ENCODE results near the gene PMAIP1.
"Not testable (repeated sequence)": the region's sequence is repeated elsewhere in the genome, so short reads cannot be mapped to it uniquely, and the experiment has no call there.

The PMAIP1 gene

DNA sequence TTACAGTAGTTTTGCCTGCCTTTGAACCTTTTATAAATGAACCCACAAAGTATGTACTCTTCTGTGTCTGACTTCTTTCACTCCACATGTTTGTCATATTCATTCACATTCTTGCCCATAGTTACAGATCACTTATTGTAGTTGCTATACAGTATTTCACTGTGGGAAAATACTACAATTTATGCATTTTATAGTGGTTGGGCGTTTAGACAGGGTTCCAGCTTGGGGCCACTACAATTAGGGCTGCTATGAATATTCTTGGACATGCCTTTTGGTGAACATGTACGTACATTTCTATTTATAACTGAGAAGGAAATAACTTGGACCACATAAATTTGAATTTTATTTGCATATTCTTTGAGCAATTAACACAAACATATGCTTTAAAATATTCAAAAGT lies 15.4 kb upstream of the PMAIP1 start:
- DNase-seq (ENCODE audit: low read depth, low spot score): no peak

DNA sequence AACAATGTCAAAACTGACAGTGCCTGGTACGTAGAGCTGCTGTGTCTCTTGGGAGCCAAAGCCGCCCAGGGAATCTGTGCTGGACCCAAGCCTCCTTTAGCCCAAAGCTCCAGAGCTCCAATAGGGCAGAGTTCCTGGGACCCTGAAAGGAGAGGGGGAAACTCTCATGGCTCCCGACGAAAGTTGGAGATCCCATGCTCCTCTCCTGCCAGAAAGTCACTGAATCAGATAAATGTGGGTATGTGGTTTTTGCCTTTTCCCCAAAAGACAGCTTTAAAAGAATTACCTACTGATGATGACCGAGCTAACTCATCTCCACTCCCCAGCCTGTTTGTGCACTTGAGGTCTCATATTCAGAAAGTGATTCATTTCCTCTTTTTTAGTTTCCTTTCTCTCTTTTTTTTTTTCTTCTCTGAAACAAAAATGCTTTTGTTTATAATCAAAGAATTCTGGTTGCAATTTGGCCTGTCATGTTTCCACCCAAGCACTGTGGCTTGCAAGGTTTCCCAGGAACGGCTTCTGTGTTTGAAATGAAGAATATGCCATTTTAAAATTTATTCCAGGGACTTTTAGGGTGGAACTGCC lies 14.1 kb upstream of the PMAIP1 start:
- DNase-seq (ENCODE audit: low read depth, low spot score): no peak

DNA sequence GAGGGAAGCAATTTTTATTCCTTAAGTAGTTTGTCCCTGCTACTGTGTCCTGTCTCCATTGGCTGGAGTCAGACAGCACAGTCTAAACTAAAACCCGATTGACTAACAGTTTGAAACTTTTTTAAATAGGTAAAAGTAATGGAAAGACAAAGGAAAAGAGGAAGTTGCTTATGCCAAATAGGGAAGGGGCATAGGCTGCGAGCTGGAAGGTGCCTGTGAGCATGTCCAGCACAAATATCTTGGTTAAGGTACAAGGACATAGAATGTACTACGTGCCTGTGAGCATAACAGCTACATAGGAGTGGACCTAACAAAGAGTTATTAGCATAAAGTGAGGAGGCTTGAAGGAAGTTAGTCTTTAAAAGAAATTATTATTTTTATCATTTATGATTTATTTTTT lies 13.4 kb upstream of the PMAIP1 start:
- DNase-seq (ENCODE audit: low read depth, low spot score): not testable (repeated sequence)

DNA sequence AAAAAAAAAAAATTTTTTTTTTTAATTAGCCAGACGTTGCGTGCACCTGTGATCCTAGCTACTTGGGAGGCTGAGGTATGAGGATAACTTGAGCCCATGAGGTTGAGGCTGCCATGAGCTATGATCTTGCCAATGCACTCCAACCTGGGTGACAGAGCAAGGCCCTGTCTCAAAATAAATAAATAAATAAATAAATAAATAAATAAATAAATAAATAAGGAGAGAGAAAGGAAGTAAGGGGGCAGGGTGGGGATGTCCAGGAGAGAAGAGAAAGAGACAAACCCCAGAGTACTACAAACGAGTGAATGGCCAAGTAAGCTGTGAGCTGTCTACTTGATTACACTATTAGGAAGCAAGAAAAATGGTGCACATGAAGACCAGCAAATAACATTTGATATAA lies 7.7 kb upstream of the PMAIP1 start:
- DNase-seq (ENCODE audit: low read depth, low spot score): no peak

- DNase-seq (ENCODE audit: low read depth, low spot score): no peak
Measured at GRCh38 chr18:59893971-59894370, 5.8 kb upstream of the PMAIP1 start.

DNA sequence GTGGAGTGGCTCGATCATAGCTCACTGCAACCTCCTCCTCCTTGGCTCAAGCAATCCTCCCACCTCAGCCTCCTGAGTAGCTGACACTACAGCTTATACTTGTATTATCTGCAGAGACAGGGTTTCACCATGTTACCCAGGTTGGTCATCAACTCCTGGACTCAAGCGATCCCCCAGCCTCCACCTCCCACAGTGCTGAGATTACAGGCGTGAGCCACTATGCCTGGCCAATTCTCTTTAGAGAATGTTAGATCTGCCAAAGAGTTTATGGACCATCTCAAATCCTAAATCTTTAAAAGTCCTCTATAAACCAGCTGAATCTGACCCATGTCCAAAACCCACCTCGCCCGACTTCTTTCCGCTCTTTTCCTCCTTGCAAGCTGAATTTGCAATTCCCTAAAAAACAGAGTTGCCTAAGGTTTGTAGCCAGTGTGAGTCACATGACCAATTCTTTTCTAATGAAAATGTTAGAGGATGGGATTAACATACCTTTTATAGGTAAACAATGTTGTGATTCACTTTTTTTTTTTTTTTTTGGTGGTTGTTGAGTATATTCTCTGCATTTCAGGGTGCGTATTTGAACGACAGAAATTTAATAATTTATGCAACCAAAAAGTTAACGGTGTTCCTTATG lies 2.4 kb upstream of the PMAIP1 start:
- DNase-seq (ENCODE audit: low read depth, low spot score): no peak

- no peak for DNase-seq (ENCODE audit: low read depth, low spot score)
Measured at GRCh38 chr18:59898093-59898492, 1.7 kb upstream of the PMAIP1 start.

- DNase-seq (ENCODE audit: low read depth, low spot score): no peak
Measured at GRCh38 chr18:59898609-59899297, 1.0 kb upstream of the PMAIP1 start.

GRCh38 chr18:59900222-59901128 lies 679 bp downstream of the PMAIP1 start:
- no peak for DNase-seq (ENCODE audit: low read depth, low spot score)

GRCh38 chr18:59902131-59902992 lies 2.6 kb downstream of the PMAIP1 start:
- no peak for DNase-seq (ENCODE audit: low read depth, low spot score)

- DNase-seq (ENCODE audit: low read depth, low spot score): no peak
Measured at GRCh38 chr18:59902993-59903610, 3.3 kb downstream of the PMAIP1 start.

GRCh38 chr18:59904011-59904601 lies 4.3 kb downstream of the PMAIP1 start:
- no peak for DNase-seq (ENCODE audit: low read depth, low spot score)

- DNase-seq (ENCODE audit: low read depth, low spot score): no peak
Measured at GRCh38 chr18:59905686-59906091, 5.9 kb downstream of the PMAIP1 start.

DNA sequence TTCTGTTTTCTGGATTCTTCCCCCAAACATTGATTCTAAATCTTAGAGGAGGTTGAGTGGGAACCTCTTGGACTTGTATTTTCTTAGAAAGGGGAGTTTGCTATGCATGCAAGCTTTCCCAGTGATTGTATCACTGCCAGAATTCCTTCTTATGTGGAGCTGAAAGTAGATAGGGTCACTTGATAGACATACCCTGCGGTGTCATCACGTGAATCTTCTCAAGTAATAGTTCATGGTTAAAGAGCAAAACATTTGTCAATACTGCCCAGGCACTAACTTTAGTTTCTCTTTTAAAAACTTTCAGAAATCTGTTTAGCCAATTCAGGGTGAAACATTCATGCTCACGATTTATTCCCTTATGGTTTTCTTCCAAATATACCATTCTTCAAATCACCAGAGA lies 6.4 kb downstream of the PMAIP1 start:
- no peak for DNase-seq (ENCODE audit: low read depth, low spot score)

- no peak for DNase-seq (ENCODE audit: low read depth, low spot score)
Measured at GRCh38 chr18:59907172-59907571, 7.4 kb downstream of the PMAIP1 start.

GRCh38 chr18:59907660-59908059 lies 7.9 kb downstream of the PMAIP1 start:
- DNase-seq (ENCODE audit: low read depth, low spot score): no peak

GRCh38 chr18:59908799-59909198 lies 9.0 kb downstream of the PMAIP1 start:
- DNase-seq (ENCODE audit: low read depth, low spot score): no peak

DNA sequence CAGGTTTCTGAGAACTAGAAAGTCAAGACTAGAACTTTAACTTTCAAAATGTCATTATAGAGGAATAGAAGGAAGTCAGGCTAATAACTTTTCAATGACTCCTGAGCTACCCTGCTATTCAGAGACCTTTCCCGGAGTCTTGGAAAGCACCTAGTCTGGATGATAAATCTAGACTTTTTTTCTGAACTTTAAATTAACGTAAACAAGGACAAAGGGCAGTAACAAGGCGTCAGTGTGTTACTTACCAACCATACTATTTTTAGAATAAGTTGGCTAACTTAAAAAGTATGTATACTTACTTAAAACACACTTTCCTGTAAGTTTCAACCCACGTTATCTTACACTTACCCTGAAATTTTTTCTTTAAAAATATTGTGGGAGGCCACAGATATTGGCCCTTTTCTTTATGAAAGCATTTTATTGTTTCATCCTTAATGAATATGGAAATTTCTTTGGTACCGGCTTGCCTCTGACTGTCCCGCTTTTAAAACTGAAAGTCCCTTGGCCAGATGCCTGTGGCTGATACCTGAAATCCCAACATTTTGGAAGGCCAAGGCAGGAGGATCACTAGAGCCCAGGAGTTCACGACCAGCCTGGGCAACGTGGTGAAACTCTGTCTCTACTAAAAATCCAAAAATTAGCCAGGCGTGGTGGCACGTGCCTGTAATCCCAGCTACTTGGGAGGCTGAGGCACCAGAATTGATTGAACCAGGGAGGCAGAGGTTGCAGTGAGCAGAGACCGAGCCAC lies 9.7 kb downstream of the PMAIP1 start:
- no peak for DNase-seq (ENCODE audit: low read depth, low spot score)

- DNase-seq (ENCODE audit: low read depth, low spot score): no peak
Measured at GRCh38 chr18:59910967-59911366, 11.2 kb downstream of the PMAIP1 start.

DNA sequence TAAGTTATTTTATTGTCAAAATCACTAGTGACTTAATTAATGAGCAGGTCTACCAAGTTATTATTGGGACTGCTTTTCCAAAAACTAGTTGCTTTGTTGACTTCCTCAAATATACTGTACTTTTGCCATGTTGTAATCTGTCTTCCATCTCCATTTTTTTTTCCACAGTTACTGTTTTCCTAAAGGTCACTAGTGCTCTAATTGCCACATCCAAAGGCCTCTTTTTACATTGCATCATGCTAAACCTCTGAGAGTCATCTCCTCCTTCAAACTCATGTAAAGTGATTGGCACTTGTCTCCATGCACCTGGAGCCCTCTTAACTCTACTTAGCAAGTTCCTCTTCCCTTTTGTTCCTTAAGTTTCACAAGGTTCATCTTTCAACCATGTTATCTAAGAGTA lies 11.8 kb downstream of the PMAIP1 start:
- DNase-seq (ENCODE audit: low read depth, low spot score): no peak
